D721Med (cell line): Measurements from ENCODE around the gene KCTD7.
"Not testable (repeated sequence)": the region's sequence is repeated elsewhere in the genome, so short reads cannot be mapped to it uniquely, and the experiment has no call there.

Experiments
- DNase-seq: peaks from one replicate; pipeline ENCODE4 v3.0.0; 2011; ENCODE audit warnings: low spot score; ENCODE audit not compliant: insufficient read length
- FAIRE-seq: peaks from 2 replicates; lab custom pipeline; 2011; peaks lifted over from hg19 to GRCh38; lab: Jason Lieb, UNC
- TF ChIP-seq, protein P1 (sequence below): IDR thresholded peaks from 2 replicates; pipeline ENCODE4 v1.5.1; 2012; ENCODE audit warnings: mild to moderate bottlenecking, control low read depth; ENCODE audit not compliant: insufficient read depth; ENCODE audit errors: missing control alignments

Gene KCTD7

GRCh38 chr7:66630531-66630930 lies 1.9 kb downstream of the KCTD7 start:
- FAIRE-seq (no peak), DNase-seq (no peak)
- TF ChIP-seq, protein P1, sequence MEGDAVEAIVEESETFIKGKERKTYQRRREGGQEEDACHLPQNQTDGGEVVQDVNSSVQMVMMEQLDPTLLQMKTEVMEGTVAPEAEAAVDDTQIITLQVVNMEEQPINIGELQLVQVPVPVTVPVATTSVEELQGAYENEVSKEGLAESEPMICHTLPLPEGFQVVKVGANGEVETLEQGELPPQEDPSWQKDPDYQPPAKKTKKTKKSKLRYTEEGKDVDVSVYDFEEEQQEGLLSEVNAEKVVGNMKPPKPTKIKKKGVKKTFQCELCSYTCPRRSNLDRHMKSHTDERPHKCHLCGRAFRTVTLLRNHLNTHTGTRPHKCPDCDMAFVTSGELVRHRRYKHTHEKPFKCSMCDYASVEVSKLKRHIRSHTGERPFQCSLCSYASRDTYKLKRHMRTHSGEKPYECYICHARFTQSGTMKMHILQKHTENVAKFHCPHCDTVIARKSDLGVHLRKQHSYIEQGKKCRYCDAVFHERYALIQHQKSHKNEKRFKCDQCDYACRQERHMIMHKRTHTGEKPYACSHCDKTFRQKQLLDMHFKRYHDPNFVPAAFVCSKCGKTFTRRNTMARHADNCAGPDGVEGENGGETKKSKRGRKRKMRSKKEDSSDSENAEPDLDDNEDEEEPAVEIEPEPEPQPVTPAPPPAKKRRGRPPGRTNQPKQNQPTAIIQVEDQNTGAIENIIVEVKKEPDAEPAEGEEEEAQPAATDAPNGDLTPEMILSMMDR, result no peak

- no peak for DNase-seq
- no peak for FAIRE-seq
- TF ChIP-seq, protein P1, result no peak
Measured at GRCh38 chr7:66631471-66631870, 2.8 kb downstream of the KCTD7 start.

DNA sequence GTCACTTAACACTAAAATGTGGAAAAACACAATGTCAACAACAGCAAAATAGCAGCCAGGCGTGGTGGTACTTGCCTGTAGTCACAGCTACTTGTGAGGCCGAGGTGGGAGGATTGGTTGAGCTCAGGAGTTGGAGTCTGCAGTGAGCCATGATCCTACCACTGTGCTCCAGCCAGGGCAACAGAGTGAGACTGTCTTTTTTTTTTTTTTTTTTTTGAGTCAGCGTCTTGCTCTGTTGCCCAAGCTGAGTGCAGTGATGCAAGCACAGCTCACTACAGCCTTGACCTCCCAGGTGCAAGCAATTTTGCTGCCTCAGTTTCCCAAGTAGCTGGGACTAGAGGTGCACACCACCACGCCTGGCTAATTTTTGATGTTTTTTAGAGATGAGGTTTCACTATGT lies 6.1 kb downstream of the KCTD7 start:
- DNase-seq, result no peak
- FAIRE-seq, result no peak
- TF ChIP-seq, protein P1, result no peak

GRCh38 chr7:66635322-66635981 lies 6.8 kb downstream of the KCTD7 start:
- not testable (repeated sequence) for FAIRE-seq, DNase-seq

DNA sequence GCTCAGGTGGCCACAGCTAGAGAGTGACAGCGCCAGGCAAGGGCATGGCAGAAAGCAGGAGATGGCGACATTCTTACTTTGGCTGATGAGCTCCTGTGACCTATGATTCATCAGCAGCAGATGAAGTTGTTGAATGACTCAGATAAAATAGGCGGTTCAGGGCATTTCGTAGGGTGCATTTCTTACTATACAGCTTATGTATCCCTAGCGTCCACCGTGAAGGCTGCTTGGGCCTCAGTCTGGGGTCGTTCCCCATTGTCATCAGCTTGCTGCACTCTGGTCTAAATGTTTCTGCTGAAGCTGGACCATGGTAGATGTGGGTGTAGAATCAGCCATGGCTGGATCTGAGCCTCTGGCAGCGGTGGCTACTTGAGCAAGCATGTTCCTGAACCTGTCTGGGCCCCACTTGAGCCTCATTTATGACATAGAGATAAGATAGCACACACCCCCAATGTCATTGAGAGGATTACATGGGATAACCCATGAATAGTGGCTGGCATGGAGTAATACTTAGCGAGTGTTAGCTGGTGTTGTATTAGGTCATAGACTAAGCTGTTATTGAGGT lies 7.4 kb downstream of the KCTD7 start:
- not testable (repeated sequence) for FAIRE-seq, DNase-seq

DNA sequence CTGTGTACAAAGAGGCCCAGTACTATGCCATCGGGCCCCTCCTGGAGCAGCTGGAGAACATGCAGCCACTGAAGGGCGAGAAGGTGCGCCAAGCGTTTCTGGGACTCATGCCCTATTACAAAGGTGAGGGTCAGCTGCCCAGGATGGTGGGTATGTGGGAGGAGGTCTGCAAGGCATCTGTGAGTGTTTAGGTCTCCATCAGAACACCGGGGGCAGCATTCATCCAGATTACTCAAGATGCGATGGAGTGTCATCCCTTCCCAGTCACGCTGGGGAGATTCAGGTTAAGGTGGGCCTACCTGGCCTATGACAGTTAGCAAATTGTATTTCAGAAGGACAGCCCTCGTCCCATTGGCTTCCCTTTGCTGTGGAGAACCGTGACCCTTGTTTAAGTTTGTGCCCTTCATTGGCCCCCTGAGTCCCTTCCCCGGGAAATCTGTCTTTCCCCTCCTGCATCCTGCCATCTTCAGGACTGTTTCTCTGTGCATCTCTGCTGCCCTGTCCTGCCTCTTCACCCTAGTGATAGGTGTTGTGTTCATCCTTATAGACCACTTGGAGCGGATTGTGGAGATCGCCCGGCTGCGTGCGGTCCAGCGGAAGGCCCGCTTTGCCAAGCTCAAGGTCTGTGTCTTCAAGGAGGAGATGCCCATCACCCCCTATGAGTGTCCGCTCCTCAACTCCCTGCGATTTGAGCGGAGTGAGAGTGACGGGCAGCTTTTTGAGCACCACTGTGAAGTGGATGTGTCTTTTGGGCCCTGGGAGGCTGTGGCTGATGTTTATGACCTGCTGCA lies 9.8 kb downstream of the KCTD7 start:
- FAIRE-seq, result no peak
- TF ChIP-seq, protein P1, result no peak
- no peak for DNase-seq

DNA sequence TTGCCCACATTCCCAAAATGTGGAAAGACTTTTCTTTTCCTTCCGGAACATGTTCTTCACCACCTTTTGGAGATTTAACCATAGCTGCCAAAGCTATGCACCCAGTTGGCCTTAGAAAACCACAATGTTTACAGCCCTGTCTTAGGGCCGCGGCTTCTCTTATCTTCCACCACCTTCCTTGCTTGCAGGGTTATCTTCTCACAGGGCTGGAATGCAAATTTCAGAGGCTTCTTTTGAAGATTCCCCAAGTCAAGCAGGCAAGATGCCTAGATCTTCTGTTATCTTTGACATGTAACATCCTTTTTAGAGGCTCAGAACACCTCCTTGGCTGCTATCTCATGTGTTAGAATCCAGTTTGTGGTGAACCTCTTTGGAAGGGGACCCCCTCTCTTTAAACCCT lies 11.1 kb downstream of the KCTD7 start:
- TF ChIP-seq, protein P1, result no peak
- DNase-seq (no peak), FAIRE-seq (no peak)
